Loucy (cell line): ENCODE data around the gene NET1.

Experiments used
- H2AFZ ChIP-seq: fragments of 200-600 bp; sonication (generic); 2 replicates; pipeline ENCODE4 v1.6.0; 2016; ENCODE audit warnings: antibody characterized with exemption, mild to moderate bottlenecking, low read length, moderate library complexity
- H3F3A ChIP-seq: fragments of 200-600 bp; 2 replicates; pipeline ENCODE4 v1.6.0; 2016; ENCODE audit warnings: antibody characterized with exemption, low read depth, mild to moderate bottlenecking
- H3K27me3 ChIP-seq: fragments of 200-600 bp; sonication (generic); 2 replicates; pipeline ENCODE4 v1.6.1; 2014; ENCODE audit warnings: low read length, mild to moderate bottlenecking; ENCODE audit not compliant: insufficient read depth, poor library complexity, severe bottlenecking
- H3K36me3 ChIP-seq: fragments of 200-600 bp; sonication (generic); 2 replicates; pipeline ENCODE4 v1.6.1; 2016; ENCODE audit warnings: low read length; ENCODE audit not compliant: insufficient read depth
- H3K4me1 ChIP-seq: fragments of 200-600 bp; sonication (generic); 2 replicates; pipeline ENCODE4 v1.5.1; 2014; ENCODE audit warnings: low read length, mild to moderate bottlenecking; ENCODE audit not compliant: insufficient read depth, poor library complexity, severe bottlenecking
- H3K4me2 ChIP-seq: fragments of 200-600 bp; sonication (generic); 2 replicates; pipeline ENCODE4 v1.6.0; 2014; ENCODE audit warnings: antibody characterized with exemption, low read length, low read depth, mild to moderate bottlenecking; ENCODE audit not compliant: poor library complexity, severe bottlenecking
- H3K4me3 ChIP-seq: fragments of 200-600 bp; sonication (generic); 2 replicates; pipeline ENCODE4 v1.5.1; 2014; ENCODE audit warnings: low read length, mild to moderate bottlenecking, mixed read lengths; ENCODE audit not compliant: poor library complexity, severe bottlenecking
- H3K79me2 ChIP-seq: fragments of 200-600 bp; sonication (generic); 2 replicates; pipeline ENCODE4 v1.6.1; 2014; ENCODE audit warnings: low read length; ENCODE audit not compliant: insufficient read depth
- H3K9ac ChIP-seq: fragments of 200-600 bp; sonication (generic); 2 replicates; pipeline ENCODE4 v1.6.0; 2014; ENCODE audit warnings: mild to moderate bottlenecking, low read depth, low read length, moderate library complexity; ENCODE audit not compliant: poor library complexity, severe bottlenecking
- H3K9me2 ChIP-seq: fragments of 200-600 bp; sonication (generic); replicated peaks from 2 replicates; pipeline ENCODE4 v1.6.1; 2016; ENCODE audit warnings: low read depth, low read length, mixed read lengths
- H3K9me3 ChIP-seq: fragments of 200-600 bp; sonication (generic); 2 replicates; pipeline ENCODE4 v1.6.1; 2014; ENCODE audit warnings: mild to moderate bottlenecking, antibody characterized with exemption, low read length, low read depth; ENCODE audit not compliant: insufficient read depth
- H4K20me1 ChIP-seq: fragments of 200-600 bp; sonication (generic); 2 replicates; pipeline ENCODE4 v1.6.0; 2014; ENCODE audit warnings: antibody characterized with exemption, low read length, mild to moderate bottlenecking; ENCODE audit not compliant: insufficient read depth, poor library complexity, severe bottlenecking
- EZH2phosphoT487 ChIP-seq: fragments of 200-600 bp; IDR thresholded peaks from 2 replicates; pipeline ENCODE4 v1.6.1; 2018; ENCODE audit warnings: antibody characterized with exemption, mild to moderate bottlenecking, moderate library complexity, borderline replicate concordance
- TF ChIP-seq, protein P1 (sequence below): fragments of 200-600 bp; sonication (generic); conservative IDR thresholded peaks from 2 replicates; pipeline ENCODE4 v1.5.1; 2014; ENCODE audit warnings: mild to moderate bottlenecking, antibody characterized with exemption, low read length

Gene NET1

DNA sequence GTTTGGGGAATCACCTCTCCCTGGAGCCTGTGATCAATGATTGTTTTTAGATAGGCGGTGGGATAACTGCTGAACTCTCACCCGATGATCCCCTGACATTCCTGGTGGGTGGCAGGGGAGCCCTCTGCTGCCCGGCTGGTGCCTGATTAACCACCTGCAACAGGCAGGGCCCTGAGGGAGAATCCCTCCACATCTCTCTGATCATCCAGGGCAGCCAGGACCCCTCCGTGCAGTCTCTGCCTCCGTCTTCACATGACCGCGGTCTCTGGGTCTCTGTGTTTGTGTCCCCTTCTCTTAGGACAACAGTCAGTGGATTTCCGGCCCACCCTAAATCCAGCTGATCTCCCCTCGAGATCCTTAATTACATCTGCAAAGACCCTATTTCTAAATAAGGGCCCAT is 69.7 kb downstream of the NET1 start:
- TF ChIP-seq EZH2phosphoT487 = no peak
- TF ChIP-seq, protein P1, sequence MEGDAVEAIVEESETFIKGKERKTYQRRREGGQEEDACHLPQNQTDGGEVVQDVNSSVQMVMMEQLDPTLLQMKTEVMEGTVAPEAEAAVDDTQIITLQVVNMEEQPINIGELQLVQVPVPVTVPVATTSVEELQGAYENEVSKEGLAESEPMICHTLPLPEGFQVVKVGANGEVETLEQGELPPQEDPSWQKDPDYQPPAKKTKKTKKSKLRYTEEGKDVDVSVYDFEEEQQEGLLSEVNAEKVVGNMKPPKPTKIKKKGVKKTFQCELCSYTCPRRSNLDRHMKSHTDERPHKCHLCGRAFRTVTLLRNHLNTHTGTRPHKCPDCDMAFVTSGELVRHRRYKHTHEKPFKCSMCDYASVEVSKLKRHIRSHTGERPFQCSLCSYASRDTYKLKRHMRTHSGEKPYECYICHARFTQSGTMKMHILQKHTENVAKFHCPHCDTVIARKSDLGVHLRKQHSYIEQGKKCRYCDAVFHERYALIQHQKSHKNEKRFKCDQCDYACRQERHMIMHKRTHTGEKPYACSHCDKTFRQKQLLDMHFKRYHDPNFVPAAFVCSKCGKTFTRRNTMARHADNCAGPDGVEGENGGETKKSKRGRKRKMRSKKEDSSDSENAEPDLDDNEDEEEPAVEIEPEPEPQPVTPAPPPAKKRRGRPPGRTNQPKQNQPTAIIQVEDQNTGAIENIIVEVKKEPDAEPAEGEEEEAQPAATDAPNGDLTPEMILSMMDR = no peak
- H3K9me3 ChIP-seq = no peaks in the 10 kb centered on the region
- no peak overlapping the region for H3K4me2 ChIP-seq
- H3K9me2 ChIP-seq = no peaks in the 10 kb centered on the region
- H2AFZ ChIP-seq = no peak overlapping the region
- no peak overlapping the region for H3K4me3 ChIP-seq
- H3F3A ChIP-seq = no peaks in the 10 kb centered on the region
- H3K79me2 ChIP-seq = no peaks in the 10 kb centered on the region
- H3K9ac ChIP-seq = no peak overlapping the region
- H3K36me3 ChIP-seq = no peaks in the 10 kb centered on the region
- H4K20me1 ChIP-seq = no peaks in the 10 kb centered on the region
- no peaks in the 10 kb centered on the region for H3K27me3 ChIP-seq
- peaks cover 5% of the 10 kb centered on the region for H3K4me1 ChIP-seq

DNA sequence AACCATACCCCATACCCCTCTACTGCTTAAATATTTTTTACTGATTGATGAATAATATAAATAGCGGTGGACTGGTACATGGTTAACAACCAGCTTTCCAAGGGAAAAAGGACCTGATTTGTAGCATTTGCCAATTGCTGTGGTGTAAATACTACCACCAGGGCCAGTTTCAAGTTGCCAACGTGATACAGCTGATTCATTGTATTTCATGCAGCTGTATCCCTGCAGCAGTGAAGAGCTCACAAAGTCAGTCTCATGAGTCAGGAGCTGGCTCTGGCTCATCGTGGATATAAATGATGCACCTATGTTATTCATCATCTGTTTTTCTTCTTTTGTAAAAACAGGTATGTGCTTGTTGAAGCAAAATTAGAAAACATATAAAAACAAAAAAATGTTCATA is 71.8 kb downstream of the NET1 start:
- Histone ChIP-seq H3K9me2 (no peaks in the 10 kb centered on the region), H3K4me1 (peaks cover 2% of the 10 kb centered on the region), H4K20me1 (no peaks in the 10 kb centered on the region), H3K36me3 (no peaks in the 10 kb centered on the region), H3K4me2 (no peak overlapping the region), H3K4me3 (no peak overlapping the region), H3K9ac (no peak overlapping the region), H3K79me2 (no peaks in the 10 kb centered on the region), H3K9me3 (no peaks in the 10 kb centered on the region), H2AFZ (no peak overlapping the region), H3F3A (no peaks in the 10 kb centered on the region), H3K27me3 (no peaks in the 10 kb centered on the region)
- no peak for TF ChIP-seq EZH2phosphoT487
- TF ChIP-seq, protein P1 = no peak

DNA sequence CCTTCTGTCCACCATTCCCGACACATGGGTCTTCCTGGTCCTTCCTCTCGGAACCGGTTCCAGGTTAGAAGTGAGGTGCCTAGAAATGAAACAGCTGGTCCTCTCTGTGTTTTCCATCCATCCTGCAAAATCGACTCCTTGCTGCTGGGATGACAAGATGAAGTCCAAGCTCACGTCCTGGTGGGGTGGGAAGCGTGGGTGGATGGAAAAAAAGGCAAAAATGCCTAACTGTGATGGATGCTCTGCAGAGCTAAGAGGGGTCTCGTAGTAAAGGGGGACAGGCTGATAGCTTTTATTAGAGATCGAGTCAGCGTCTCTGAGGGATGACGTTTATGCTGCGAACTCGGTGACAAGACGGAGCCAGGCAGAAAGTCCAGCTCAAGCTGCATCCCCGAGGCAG is 72.9 kb downstream of the NET1 start:
- no peaks in the 10 kb centered on the region for H3F3A ChIP-seq
- H3K36me3 ChIP-seq = no peaks in the 10 kb centered on the region
- H3K79me2 ChIP-seq = no peaks in the 10 kb centered on the region
- no peak overlapping the region for H3K4me3 ChIP-seq
- no peaks in the 10 kb centered on the region for H3K9me3 ChIP-seq
- H3K4me2 ChIP-seq = no peak overlapping the region
- H3K4me1 ChIP-seq = no peaks in the 10 kb centered on the region
- no peak overlapping the region for H2AFZ ChIP-seq
- no peaks in the 10 kb centered on the region for H3K27me3 ChIP-seq
- TF ChIP-seq EZH2phosphoT487 = no peak
- TF ChIP-seq, protein P1 = no peak
- H4K20me1 ChIP-seq = no peaks in the 10 kb centered on the region
- H3K9me2 ChIP-seq = no peaks in the 10 kb centered on the region
- H3K9ac ChIP-seq = no peak overlapping the region
